ENCODE results near the gene PXMP4. TPM values are rescaled to one million over a fixed set of nuclear protein-coding genes. Genes with fewer than 3 reads are reported as not detected.
"Not testable (repeated sequence)": the region's sequence is repeated elsewhere in the genome, so short reads cannot be mapped to it uniquely, and the experiment has no call there.

The PXMP4 gene
- 5.1 and 5.6 TPM in 2 replicates for total RNA-seq (2014; rRNA removed; shearing (Covaris generic))
- 3.8 and 4.1 TPM in 2 replicates for polyA plus RNA-seq (2015; cell fraction: cytosol; rRNA removed)
- 2.8 and 4.0 TPM in 2 replicates for polyA plus RNA-seq (2015; cell fraction: nucleus; rRNA removed)

- DNase-seq (ENCODE audit: low read depth) = peak; percentile 97
These were observed at the start of gene PXMP4 for GRCh38 chr20:33719989-33720709. TSS of gene PXMP4 (minus strand) at chr20:33720310. CDS start at chr20:33720207, 103 bp downstream.

- DNase-seq (ENCODE audit: low read depth) = no peak
These were observed 48.9 kb upstream of the PXMP4 start for GRCh38 chr20:33769043-33769442.

GRCh38 chr20:33767777-33768138, 47.6 kb upstream of the PXMP4 start:
- DNase-seq (ENCODE audit: low read depth) = no peak

GRCh38 chr20:33766686-33767085, 46.6 kb upstream of the PXMP4 start:
- no peak for DNase-seq (ENCODE audit: low read depth)

- DNase-seq (ENCODE audit: low read depth) = no peak
These were observed 45.5 kb upstream of the PXMP4 start for GRCh38 chr20:33765592-33765991.

GRCh38 chr20:33765099-33765498, 45.0 kb upstream of the PXMP4 start:
- DNase-seq (ENCODE audit: low read depth) = no peak

- DNase-seq (ENCODE audit: low read depth) = no peak
These were observed 41.7 kb upstream of the PXMP4 start for GRCh38 chr20:33761698-33762250.

- DNase-seq (ENCODE audit: low read depth) = no peak
These were observed 37.3 kb upstream of the PXMP4 start for GRCh38 chr20:33757458-33757857.

- no peak for DNase-seq (ENCODE audit: low read depth)
These were observed 36.9 kb upstream of the PXMP4 start for GRCh38 chr20:33757046-33757445.

- not testable (repeated sequence) for DNase-seq (ENCODE audit: low read depth)
These were observed 35.9 kb upstream of the PXMP4 start for GRCh38 chr20:33755936-33756490.

- DNase-seq (ENCODE audit: low read depth) = peak; percentile 22
These were observed 33.7 kb upstream of the PXMP4 start for GRCh38 chr20:33753763-33754162.

GRCh38 chr20:33753143-33753542, 33.0 kb upstream of the PXMP4 start:
- DNase-seq (ENCODE audit: low read depth) = no peak

- DNase-seq (ENCODE audit: low read depth) = no peak
These were observed 31.7 kb upstream of the PXMP4 start for GRCh38 chr20:33751775-33752174.

GRCh38 chr20:33746325-33746998, 26.4 kb upstream of the PXMP4 start:
- no peak for DNase-seq (ENCODE audit: low read depth)

- DNase-seq (ENCODE audit: low read depth) = no peak
These were observed 24.8 kb upstream of the PXMP4 start for GRCh38 chr20:33744773-33745385.

GRCh38 chr20:33744181-33744580, 24.1 kb upstream of the PXMP4 start:
- DNase-seq (ENCODE audit: low read depth) = no peak

- DNase-seq (ENCODE audit: low read depth) = no peak
These were observed 20.1 kb upstream of the PXMP4 start for GRCh38 chr20:33740189-33740588.

GRCh38 chr20:33739493-33739892, 19.4 kb upstream of the PXMP4 start:
- DNase-seq (ENCODE audit: low read depth) = no peak

GRCh38 chr20:33736962-33737361, 16.9 kb upstream of the PXMP4 start:
- no peak for DNase-seq (ENCODE audit: low read depth)

- DNase-seq (ENCODE audit: low read depth) = no peak
These were observed 13.8 kb upstream of the PXMP4 start for GRCh38 chr20:33733654-33734576.

Measured in HT1080 (cell line).